ENCODE data around the gene E2F4. TPM values are rescaled to one million over a fixed set of nuclear protein-coding genes. Genes with fewer than 3 reads are reported as not detected.

The E2F4 gene
- total and polyA plus RNA-seq, 8 donors, result 32.8 to 304 (median 42.1) TPM

GRCh38 chr16:67208154-67208896 lies 16.4 kb downstream of the E2F4 start:
- Histone ChIP-seq H3K9me3 (no peaks in the 10 kb centered on the region), H3K27me3 (no peaks in the 10 kb centered on the region), H3K4me1 (peaks cover 3 to 9% (median 4%) of the 10 kb centered on the region in 4 donors), H3K27ac (no peak overlapping the region), H3K36me3 (peaks cover 9 to 32% (median 15%) of the 10 kb centered on the region in 4 donors), H3K4me3 (no peak overlapping the region)
- no peak for DNase-seq
- TF ChIP-seq EP300 (IDR thresholded peaks at IDR 0.05), result no peak
- TF ChIP-seq CTCF (IDR thresholded peaks at IDR 0.05), result no peak
- TF ChIP-seq POLR2A (IDR thresholded peaks at IDR 0.05), result no peak
- TF ChIP-seq POLR2AphosphoS5 (IDR thresholded peaks at IDR 0.05), result no peak
- 81 to 91% (median 84%) methylated on average over 6 to 11 of the region's 11 CpGs for WGBS, 5 donors
- intact Hi-C loops (cut with DNase I; ENCODE audit: low total_unique reads), result no loop called here

- peaks cover 15 to 22% (median 16%) of the 10 kb centered on the region in 4 donors for H3K4me1 ChIP-seq
- 82 to 88% (median 84%) methylated on average over 7 to 8 of the region's 8 CpGs for WGBS, 5 donors
- intact Hi-C loops (cut with DNase I; ENCODE audit: low total_unique reads), result no loop called here
- H3K9me3 ChIP-seq, result no peaks in the 10 kb centered on the region
- H3K4me3 ChIP-seq, result no peak overlapping the region
- H3K36me3 ChIP-seq, result peaks cover 0 to 20% (median 3%) of the 10 kb centered on the region in 4 donors
- DNase-seq, result no peak
- no peak overlapping the region for H3K27ac ChIP-seq
- TF ChIP-seq CTCF (IDR thresholded peaks at IDR 0.05) (no peak), EP300 (IDR thresholded peaks at IDR 0.05) (no peak), POLR2A (IDR thresholded peaks at IDR 0.05) (no peak), POLR2AphosphoS5 (IDR thresholded peaks at IDR 0.05) (no peak)
- no peaks in the 10 kb centered on the region for H3K27me3 ChIP-seq
These were observed 17.6 kb downstream of the E2F4 start for GRCh38 chr16:67209565-67209964.

- H3K4me1 ChIP-seq, result peaks cover 15 to 22% (median 17%) of the 10 kb centered on the region in 4 donors
- TF ChIP-seq POLR2AphosphoS5 (IDR thresholded peaks at IDR 0.05), result no peak
- TF ChIP-seq EP300 (IDR thresholded peaks at IDR 0.05), result no peak
- H3K4me3 ChIP-seq, result no peak overlapping the region
- no peak for DNase-seq
- peaks cover 0 to 15% (median 0%) of the 10 kb centered on the region in 4 donors for H3K36me3 ChIP-seq
- WGBS, 5 donors, result 84 to 90% (median 85%) methylated on average over 14 to 25 of the region's 25 CpGs
- H3K27me3 ChIP-seq, result no peaks in the 10 kb centered on the region
- intact Hi-C loops (cut with DNase I; ENCODE audit: low total_unique reads), result no loop called here
- no peak overlapping the region for H3K27ac ChIP-seq
- no peaks in the 10 kb centered on the region for H3K9me3 ChIP-seq
These were observed 18.3 kb downstream of the E2F4 start for GRCh38 chr16:67210069-67210937.

GRCh38 chr16:67211674-67212073 lies 19.7 kb downstream of the E2F4 start:
- no peak for TF ChIP-seq EP300 (IDR thresholded peaks at IDR 0.05)
- TF ChIP-seq POLR2A (IDR thresholded peaks at IDR 0.05), result no peak
- TF ChIP-seq CTCF (IDR thresholded peaks at IDR 0.05), result no peak
- no peak for TF ChIP-seq POLR2AphosphoS5 (IDR thresholded peaks at IDR 0.05)
- intact Hi-C loops (cut with DNase I; ENCODE audit: low total_unique reads), result no loop called here
- no peak for DNase-seq

More at GRCh38 chr16:67211674-67212073, 19.7 kb downstream of the E2F4 start:
- Histone ChIP-seq H3K27me3 (no peaks in the 10 kb centered on the region), H3K4me1 (peaks cover 15 to 30% (median 21%) of the 10 kb centered on the region in 4 donors), H3K4me3 (no peak overlapping the region), H3K9me3 (no peaks in the 10 kb centered on the region), H3K27ac (no peak overlapping the region), H3K36me3 (peaks cover 0 to 7% (median 0%) of the 10 kb centered on the region in 4 donors)
- WGBS, 5 donors, result 72 to 93% (median 82%) methylated on average over 7 of the region's 7 CpGs

Data from stomach (tissue), 9 donors.